ENCODE measurements around the gene LIMCH1.
"Not testable (repeated sequence)": the region's sequence is repeated elsewhere in the genome, so short reads cannot be mapped to it uniquely, and the experiment has no call there.

Gene LIMCH1

GRCh38 chr4:41727861-41728572 is 190.1 kb downstream of the LIMCH1 start:
- no peak for DNase-seq (ENCODE audit: low read depth)

GRCh38 chr4:41728573-41728913 is 190.6 kb downstream of the LIMCH1 start:
- DNase-seq (ENCODE audit: low read depth): no peak

DNA sequence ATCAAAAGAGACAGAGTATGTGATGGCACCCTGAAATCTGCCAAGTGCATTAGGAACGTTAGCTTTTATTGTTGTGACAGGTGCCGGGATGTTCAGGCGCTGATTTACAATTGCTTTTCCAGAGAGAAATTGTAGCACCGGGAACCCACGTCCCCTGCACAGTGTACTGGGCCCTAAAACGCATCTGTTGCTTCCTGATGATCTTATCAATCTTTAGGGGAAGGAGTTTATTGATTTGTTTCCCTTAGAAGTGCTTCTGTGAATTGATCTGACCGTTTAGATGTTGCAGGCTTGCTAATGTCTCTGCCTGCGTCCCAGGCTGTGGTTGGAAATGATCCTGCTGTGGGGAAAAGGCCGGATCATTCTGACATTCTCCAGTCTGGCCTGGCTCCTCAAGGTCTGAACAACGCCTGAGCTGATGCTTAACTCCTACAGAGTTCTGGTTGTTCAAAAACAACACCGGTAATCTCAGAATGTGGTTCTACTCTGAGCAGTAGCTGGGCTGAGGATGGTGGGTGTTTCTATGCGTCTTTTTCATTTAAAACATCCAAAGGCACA is 193.7 kb downstream of the LIMCH1 start:
- DNase-seq (ENCODE audit: low read depth): no peak

GRCh38 chr4:41734371-41734770 is 196.4 kb downstream of the LIMCH1 start:
- no peak for DNase-seq (ENCODE audit: low read depth)

DNA sequence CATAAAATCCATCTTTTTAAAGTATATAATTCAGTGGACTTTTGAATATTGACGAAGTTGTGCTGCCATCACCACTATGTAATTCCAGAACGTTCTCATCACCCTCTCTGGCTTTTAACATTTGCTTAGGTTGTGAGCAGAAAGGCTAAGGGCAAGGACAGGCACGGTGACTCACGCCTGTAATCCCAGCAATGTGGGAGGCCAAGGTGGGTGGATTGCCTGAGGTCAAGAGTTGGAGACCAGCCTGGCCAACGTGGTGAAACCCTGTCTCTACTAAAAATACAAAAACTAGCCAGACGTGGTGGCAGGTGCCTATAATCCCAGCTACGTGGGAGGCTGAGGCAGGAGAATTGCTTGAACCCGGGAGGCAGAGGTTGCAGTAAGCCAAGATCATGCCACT is 199.5 kb downstream of the LIMCH1 start:
- DNase-seq (ENCODE audit: low read depth): not testable (repeated sequence)

GRCh38 chr4:41741354-41741753 is 203.4 kb downstream of the LIMCH1 start:
- DNase-seq (ENCODE audit: low read depth): no peak

GRCh38 chr4:41744572-41745291 is 206.8 kb downstream of the LIMCH1 start:
- DNase-seq (ENCODE audit: low read depth): no peak

- no peak for DNase-seq (ENCODE audit: low read depth)
These were observed 207.5 kb downstream of the LIMCH1 start for GRCh38 chr4:41745292-41746024.

- DNase-seq (ENCODE audit: low read depth): no peak
These were observed 208.1 kb downstream of the LIMCH1 start for GRCh38 chr4:41746025-41746439.

GRCh38 chr4:41746440-41747229 is 208.7 kb downstream of the LIMCH1 start:
- DNase-seq (ENCODE audit: low read depth): no peak

DNA sequence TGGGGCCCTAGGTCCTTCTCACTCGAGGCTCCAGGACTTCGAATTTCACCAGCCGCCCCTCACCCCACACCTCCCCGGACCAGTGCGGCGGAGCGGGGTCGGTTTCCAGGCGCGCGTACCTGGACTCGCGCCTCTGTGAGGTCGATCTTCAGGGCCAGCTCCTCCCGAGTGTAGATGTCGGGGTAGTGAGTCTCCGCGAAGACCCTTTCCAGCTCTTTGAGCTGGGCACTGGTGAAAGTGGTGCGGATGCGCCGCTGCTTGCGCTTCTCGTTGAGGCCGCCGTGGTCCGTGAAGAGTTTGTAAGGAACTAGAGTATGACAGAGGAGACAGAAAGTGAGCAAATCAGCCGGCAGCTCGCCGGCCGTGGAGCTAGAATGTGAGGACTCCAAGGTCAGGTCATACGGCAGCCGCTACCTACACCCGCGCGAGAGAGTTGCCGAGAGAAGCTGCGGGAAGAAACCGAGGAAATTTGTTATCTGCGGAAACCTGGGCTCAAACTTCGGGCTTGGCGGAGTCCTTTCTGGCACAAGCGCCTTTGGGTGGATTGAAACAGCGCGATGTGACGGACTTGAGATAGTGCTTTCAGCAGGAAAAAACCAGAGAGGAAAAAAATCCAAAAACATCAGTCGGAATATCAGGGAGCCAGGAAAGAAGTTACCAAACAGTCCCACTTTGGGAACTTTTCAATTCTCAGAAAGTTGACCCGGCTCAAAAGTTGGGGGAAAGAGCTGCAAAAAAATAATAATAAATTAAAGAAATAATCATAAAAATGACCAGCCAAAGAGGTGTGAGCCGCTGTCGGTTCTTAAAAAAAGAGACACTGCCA is 209.5 kb downstream of the LIMCH1 start:
- DNase-seq (ENCODE audit: low read depth): no peak

DNA sequence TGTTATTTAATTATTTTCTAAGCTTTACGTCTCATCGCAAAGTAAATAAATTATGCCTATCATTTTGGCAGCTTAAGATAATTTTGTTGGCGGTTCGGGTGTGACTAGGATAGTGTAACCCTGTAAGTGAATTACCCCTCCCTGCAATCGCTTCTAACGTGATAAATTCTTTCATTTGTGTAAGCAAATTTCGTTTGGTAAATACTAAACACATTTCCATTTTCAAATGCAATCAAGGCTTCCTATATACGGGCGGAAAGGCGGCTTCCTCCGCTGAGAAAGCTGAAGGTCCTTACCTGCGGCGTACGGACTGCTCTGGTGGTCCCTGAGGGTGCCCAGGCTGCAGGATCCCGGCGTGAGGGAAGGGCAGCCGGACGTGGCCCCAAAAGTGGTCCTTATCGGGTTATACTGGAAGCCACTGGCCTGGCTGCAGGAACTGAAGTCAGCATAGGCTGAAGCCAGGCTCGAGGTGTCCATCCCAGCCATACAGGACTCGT is 210.2 kb downstream of the LIMCH1 start:
- DNase-seq (ENCODE audit: low read depth): no peak

DNA sequence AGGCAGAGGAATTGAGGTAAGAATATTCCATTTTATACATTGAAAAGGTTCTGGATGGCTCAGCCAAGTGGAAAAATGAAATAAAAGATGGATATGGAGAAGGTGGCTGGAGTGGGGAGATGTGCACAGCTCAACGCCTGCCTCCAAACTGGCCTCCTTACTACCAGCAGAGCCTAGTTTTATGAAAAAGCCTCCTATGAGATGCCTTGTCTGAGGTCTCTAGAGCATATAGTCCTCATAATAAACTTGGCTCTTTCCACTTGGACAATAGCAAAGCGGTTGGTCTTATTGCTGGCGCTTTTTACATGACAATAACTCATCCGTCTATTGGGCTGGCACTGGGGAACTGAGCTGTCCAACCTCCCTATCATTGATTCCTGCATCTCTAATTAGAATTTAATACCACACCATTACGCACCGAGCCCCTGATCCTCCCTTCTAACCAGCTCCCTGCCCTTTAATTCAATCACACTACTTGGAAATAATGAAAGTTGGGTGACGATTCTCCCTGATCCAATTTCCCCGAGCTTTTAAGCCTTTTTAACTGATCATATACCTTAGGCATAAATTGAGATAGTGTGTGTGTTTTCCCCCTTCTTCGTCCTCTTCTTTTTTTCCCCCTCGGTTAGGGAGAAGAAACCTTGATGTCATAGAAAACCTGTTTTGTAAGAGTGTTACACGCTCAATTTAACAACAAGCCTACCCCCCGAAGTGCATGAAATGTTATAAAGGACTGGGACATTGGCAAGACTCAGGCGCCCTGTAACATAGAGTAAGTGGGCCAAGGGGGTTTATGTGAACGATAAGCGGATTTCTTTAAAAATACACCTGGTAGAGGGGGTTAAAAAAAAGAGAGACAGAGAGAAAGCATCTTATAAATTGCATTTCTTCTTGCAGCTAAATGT is 210.9 kb downstream of the LIMCH1 start, which contains the start of gene PHOX2B:
Gene PHOX2B, minus strand, starts transcription at position 155 of the 905 bp plus-strand sequence. Its CDS starts 115 bp downstream, at position 40.
- DNase-seq (ENCODE audit: low read depth): no peak

GRCh38 chr4:41749631-41750039 is 211.7 kb downstream of the LIMCH1 start:
- no peak for DNase-seq (ENCODE audit: low read depth)
